CD4-positive, CD25-positive, alpha-beta regulatory T cell (primary cell): ENCODE data around the gene SEMA5A. TPM values are rescaled to one million over a fixed set of nuclear protein-coding genes. Genes with fewer than 3 reads are reported as not detected.

Experiments
- ATAC-seq, 2 donors: fragments of 150-1000 bp; cut with Tn5 transposase; one replicate each; pipeline ENCODE4 v1.10.0; 2021; ENCODE audit warnings: low read depth in 2 of 2, moderate number of reproducible peaks in 2 of 2, moderate library complexity in 1 of 2
- DNase-seq, 3 donors: peaks; one replicate each; pipeline versions ENCODE4 v3.0.0 to v3.0.0-alpha.2; 2012 to 2022; ENCODE audit warnings: mixed read lengths in 1 of 3
- H3K27ac ChIP-seq: one replicate; pipeline ENCODE4 v1.7.0; 2013; ENCODE audit warnings: mild to moderate bottlenecking, low read length; ENCODE audit not compliant: insufficient read depth, poor library complexity, severe bottlenecking
- H3K27me3 ChIP-seq: one replicate; pipeline ENCODE4 v1.7.0; 2013; ENCODE audit warnings: low read length; ENCODE audit not compliant: control insufficient read depth, insufficient read depth
- H3K36me3 ChIP-seq: one replicate; pipeline ENCODE4 v1.7.0; 2013; ENCODE audit warnings: mild to moderate bottlenecking, low read length, moderate library complexity; ENCODE audit not compliant: control insufficient read depth, insufficient read depth
- H3K4me1 ChIP-seq: 2 replicates; pipeline ENCODE4 v1.7.0; 2013; ENCODE audit warnings: mild to moderate bottlenecking, low read length; ENCODE audit not compliant: insufficient read depth, control insufficient read depth, poor library complexity, severe bottlenecking
- H3K4me3 ChIP-seq: one replicate; pipeline ENCODE4 v1.7.0; 2013; ENCODE audit warnings: low read depth, mild to moderate bottlenecking, low read length, moderate library complexity
- H3K9me3 ChIP-seq, 2 experiments: 1 replicate in 1 of 2; 2 replicates in 1 of 2; pipeline ENCODE4 v1.7.0; 2013; ENCODE audit warnings: low read length in 2 of 2, mild to moderate bottlenecking in 1 of 2, moderate library complexity in 1 of 2; ENCODE audit not compliant: control insufficient read depth in 2 of 2
- H3K27ac Mint-ChIP-seq, 3 donors: one replicate each; pipeline ENCODE4 v1.8.0; 2020 to 2022; ENCODE audit warnings: mild to moderate bottlenecking in 3 of 3, mixed read lengths in 3 of 3, moderate library complexity in 2 of 3
- H3K27me3 Mint-ChIP-seq: one replicate; pipeline ENCODE4 v1.8.0; 2022; ENCODE audit warnings: mild to moderate bottlenecking, mixed read lengths
- H3K36me3 Mint-ChIP-seq: one replicate; pipeline ENCODE4 v1.8.0; 2020; ENCODE audit warnings: mixed read lengths
- H3K4me1 Mint-ChIP-seq, 4 donors: one replicate each; pipeline ENCODE4 v1.8.0; 2020 to 2022; ENCODE audit warnings: mixed read lengths in 4 of 4, mild to moderate bottlenecking in 1 of 4
- H3K4me3 Mint-ChIP-seq, 4 donors: one replicate each; pipeline ENCODE4 v1.8.0; 2020 to 2022; ENCODE audit warnings: mild to moderate bottlenecking in 4 of 4, mixed read lengths in 4 of 4, moderate library complexity in 3 of 4
- H3K9me3 Mint-ChIP-seq, 7 donors: one replicate each; pipeline ENCODE4 v1.8.0; 2020 to 2022; ENCODE audit warnings: mixed read lengths in 7 of 7, mild to moderate bottlenecking in 3 of 7, moderate library complexity in 2 of 7
- polyA plus RNA-seq, 4 donors: library from polyadenylated mRNA; unstranded; fragments of 300-500 nt; fragmentation: Illumina TruSeq; gene quantifications; one replicate each; pipeline ENCODE4 v1.2.3, GENCODE V29; 2021
- total RNA-seq: library from RNA; stranded (reverse); gene quantifications from one replicate; pipeline ENCODE4 v1.2.3, GENCODE V29; 2022

The SEMA5A gene
- total RNA-seq, result 2.8 TPM
- under 1 TPM in 2 of 4 donors, not detected in 2; 0.22 to 0.31 TPM for polyA plus RNA-seq

GRCh38 chr5:9545992-9546851 lies at the start of gene SEMA5A:
Gene SEMA5A, minus strand, starts transcription at chr5:9546075. Its CDS starts 166,129 bp downstream, at chr5:9379946.
- H3K36me3 ChIP-seq, result no peaks in the 10 kb centered on the region
- H3K36me3 Mint-ChIP-seq, result no peaks in the 10 kb centered on the region
- H3K9me3 ChIP-seq, result no peaks in the 10 kb centered on the region
- H3K4me1 Mint-ChIP-seq, result peaks cover 0 to 8% (median 2%) of the 10 kb centered on the region in 4 donors
- peaks cover 3% of the 10 kb centered on the region for H3K27me3 ChIP-seq
- H3K9me3 Mint-ChIP-seq, result peaks cover 0 to 2% (median 0%) of the 10 kb centered on the region in 7 donors
- ATAC-seq (no peak), DNase-seq (no peak)
- no peak within 1 kb of the TSS for H3K27ac Mint-ChIP-seq
- H3K27ac ChIP-seq, result no peak within 1 kb of the TSS
- H3K27me3 Mint-ChIP-seq, result peaks cover 22% of the 10 kb centered on the region
- H3K4me1 ChIP-seq, result peaks cover 5% of the 10 kb centered on the region
- peak within 1 kb of the TSS in 2 of 4 donors; percentile 53 to 70 for H3K4me3 Mint-ChIP-seq
- H3K4me3 ChIP-seq, result no peak within 1 kb of the TSS

GRCh38 chr5:9594913-9595312 lies 49.0 kb upstream of the SEMA5A start:
- Histone ChIP-seq H3K27ac (no peak overlapping the region), H3K27me3 (no peaks in the 10 kb centered on the region), H3K36me3 (no peaks in the 10 kb centered on the region), H3K4me1 (no peaks in the 10 kb centered on the region), H3K4me3 (no peak overlapping the region), H3K9me3 (no peaks in the 10 kb centered on the region)
- no peaks in the 10 kb centered on the region for H3K36me3 Mint-ChIP-seq
- DNase-seq, result no peak
- H3K4me1 Mint-ChIP-seq, result no peaks in the 10 kb centered on the region
- H3K9me3 Mint-ChIP-seq, result peaks cover 0 to 4% (median 2%) of the 10 kb centered on the region in 7 donors
- no peak overlapping the region for H3K27ac Mint-ChIP-seq
- H3K27me3 Mint-ChIP-seq, result no peaks in the 10 kb centered on the region
- no peak for ATAC-seq
- no peak overlapping the region for H3K4me3 Mint-ChIP-seq

DNA sequence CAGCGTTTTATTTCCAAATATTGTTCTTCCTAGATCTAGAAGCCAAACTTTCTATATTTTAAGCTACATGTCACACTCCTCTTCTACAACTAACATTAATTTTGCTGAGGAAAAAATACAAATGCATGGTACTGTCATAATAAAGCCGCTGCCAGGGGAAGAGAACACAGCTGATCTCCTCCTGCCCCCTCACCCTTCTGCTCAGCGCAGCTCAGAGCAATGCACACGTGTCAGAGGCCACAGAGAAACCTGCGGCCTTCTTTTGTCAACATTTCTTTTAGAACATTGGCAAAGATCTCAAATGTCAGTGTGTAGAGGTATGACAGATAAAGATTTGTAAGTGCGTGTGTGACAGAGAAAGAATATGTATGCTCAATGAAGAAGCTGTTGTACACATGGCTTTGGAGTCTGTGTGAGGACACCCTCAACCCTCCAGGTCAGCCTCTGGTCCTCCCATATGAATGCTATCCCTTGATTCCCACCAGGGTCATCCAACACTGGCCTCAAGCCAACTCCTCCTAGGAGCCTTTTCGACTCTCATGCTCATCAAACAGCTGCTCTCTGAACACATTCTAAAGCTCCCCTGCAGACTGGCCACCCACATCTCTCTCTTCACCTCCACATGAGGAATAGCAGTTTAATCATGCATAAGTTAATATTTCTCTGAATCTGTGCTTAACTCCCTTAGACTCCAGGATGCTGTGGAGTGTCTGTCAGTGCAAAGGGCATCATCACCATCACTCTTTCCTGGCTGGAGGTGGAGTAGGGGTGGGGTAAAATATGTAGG lies 43.4 kb upstream of the SEMA5A start:
- Mint-ChIP-seq H3K36me3 (no peaks in the 10 kb centered on the region), H3K27ac (peak overlapping the region in 1 of 3 donors; percentile 40), H3K9me3 (peaks cover 0 to 10% (median 1%) of the 10 kb centered on the region in 7 donors), H3K4me3 (no peak overlapping the region), H3K4me1 (no peaks in the 10 kb centered on the region), H3K27me3 (no peaks in the 10 kb centered on the region)
- no peak overlapping the region for H3K27ac ChIP-seq
- no peaks in the 10 kb centered on the region for H3K9me3 ChIP-seq
- ATAC-seq, result no peak
- H3K4me1 ChIP-seq, result no peaks in the 10 kb centered on the region
- no peak for DNase-seq
- H3K27me3 ChIP-seq, result no peaks in the 10 kb centered on the region
- no peaks in the 10 kb centered on the region for H3K36me3 ChIP-seq
- no peak overlapping the region for H3K4me3 ChIP-seq

DNA sequence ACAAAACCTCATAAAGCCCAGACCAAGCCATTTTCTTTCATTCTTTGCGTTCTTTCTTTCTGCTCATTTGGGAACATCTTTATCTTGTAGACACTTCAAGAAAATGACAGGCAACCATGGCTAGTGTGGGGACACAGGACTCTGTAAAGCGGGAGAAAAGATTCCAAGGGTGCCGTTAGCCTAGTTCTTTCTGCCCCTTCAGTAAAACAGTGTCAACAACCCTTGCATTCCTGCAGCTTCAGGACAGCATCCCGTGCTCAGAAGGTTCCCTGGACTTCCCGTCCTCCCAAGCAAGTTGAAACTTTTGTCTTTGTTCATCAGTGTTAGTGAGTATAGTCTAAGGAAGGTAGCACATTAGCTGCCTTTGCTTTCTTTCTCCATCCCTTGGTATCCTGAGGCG lies 42.4 kb upstream of the SEMA5A start:
- H3K36me3 ChIP-seq, result no peaks in the 10 kb centered on the region
- no peaks in the 10 kb centered on the region for H3K4me1 ChIP-seq
- no peak overlapping the region for H3K4me3 Mint-ChIP-seq
- no peaks in the 10 kb centered on the region for H3K27me3 ChIP-seq
- no peaks in the 10 kb centered on the region for H3K4me1 Mint-ChIP-seq
- H3K36me3 Mint-ChIP-seq, result no peaks in the 10 kb centered on the region
- no peaks in the 10 kb centered on the region for H3K27me3 Mint-ChIP-seq
- DNase-seq (no peak), ATAC-seq (no peak)
- peaks cover 0 to 10% (median 1%) of the 10 kb centered on the region in 7 donors for H3K9me3 Mint-ChIP-seq
- no peaks in the 10 kb centered on the region for H3K9me3 ChIP-seq
- H3K4me3 ChIP-seq, result no peak overlapping the region
- no peak overlapping the region for H3K27ac Mint-ChIP-seq
- H3K27ac ChIP-seq, result no peak overlapping the region

GRCh38 chr5:9587135-9587534 lies 41.3 kb upstream of the SEMA5A start:
- DNase-seq (no peak), ATAC-seq (no peak)
- H3K27ac Mint-ChIP-seq, result no peak overlapping the region
- no peaks in the 10 kb centered on the region for H3K27me3 Mint-ChIP-seq
- H3K36me3 Mint-ChIP-seq, result no peaks in the 10 kb centered on the region
- H3K9me3 Mint-ChIP-seq, result peaks cover 0 to 10% (median 0%) of the 10 kb centered on the region in 7 donors
- H3K9me3 ChIP-seq, result no peaks in the 10 kb centered on the region
- H3K4me3 Mint-ChIP-seq, result no peak overlapping the region
- no peaks in the 10 kb centered on the region for H3K4me1 Mint-ChIP-seq
- H3K27ac ChIP-seq, result no peak overlapping the region
- no peak overlapping the region for H3K4me3 ChIP-seq
- H3K27me3 ChIP-seq, result no peaks in the 10 kb centered on the region
- H3K36me3 ChIP-seq, result no peaks in the 10 kb centered on the region
- no peaks in the 10 kb centered on the region for H3K4me1 ChIP-seq

GRCh38 chr5:9582406-9582805 lies 36.5 kb upstream of the SEMA5A start:
- ATAC-seq, result no peak
- Histone ChIP-seq H3K4me1 (no peaks in the 10 kb centered on the region), H3K9me3 (peaks cover 0 to 6% of the 10 kb centered on the region in 2 experiments), H3K27ac (no peak overlapping the region), H3K27me3 (no peaks in the 10 kb centered on the region), H3K36me3 (no peaks in the 10 kb centered on the region), H3K4me3 (no peak overlapping the region)
- Mint-ChIP-seq H3K4me3 (no peak overlapping the region), H3K9me3 (peaks cover 0 to 3% (median 0%) of the 10 kb centered on the region in 7 donors), H3K4me1 (no peaks in the 10 kb centered on the region), H3K27me3 (no peaks in the 10 kb centered on the region), H3K27ac (no peak overlapping the region), H3K36me3 (no peaks in the 10 kb centered on the region)
- DNase-seq, result no peak

GRCh38 chr5:9573796-9574195 lies 27.9 kb upstream of the SEMA5A start:
- no peak for DNase-seq
- H3K36me3 ChIP-seq, result no peaks in the 10 kb centered on the region
- no peak overlapping the region for H3K4me3 ChIP-seq
- no peak overlapping the region for H3K4me3 Mint-ChIP-seq
- H3K4me1 ChIP-seq, result no peaks in the 10 kb centered on the region
- H3K9me3 ChIP-seq, result peaks cover 0 to 6% of the 10 kb centered on the region in 2 experiments
- no peaks in the 10 kb centered on the region for H3K27me3 Mint-ChIP-seq
- H3K9me3 Mint-ChIP-seq, result peaks cover 0 to 18% (median 5%) of the 10 kb centered on the region in 7 donors
- H3K36me3 Mint-ChIP-seq, result no peaks in the 10 kb centered on the region
- no peak overlapping the region for H3K27ac Mint-ChIP-seq
- no peaks in the 10 kb centered on the region for H3K4me1 Mint-ChIP-seq
- H3K27me3 ChIP-seq, result no peaks in the 10 kb centered on the region
- H3K27ac ChIP-seq, result no peak overlapping the region
- ATAC-seq, result no peak
